ENCODE data around the gene ZNHIT2. TPM values are rescaled to one million over a fixed set of nuclear protein-coding genes. Genes with fewer than 3 reads are reported as not detected.

ZNHIT2 gene
- total and polyA plus RNA-seq, 2 experiments from 2014 or later, result 31.8 to 32.8 TPM

- no peak for TF ChIP-seq CTCF (IDR thresholded peaks at IDR 0.05; ENCODE audit: low read depth, low read length)
- Histone ChIP-seq H3K9me3 (ENCODE audit: low read depth) (no peaks in the 10 kb centered on the region), H3K36me3 (peaks cover 23% of the 10 kb centered on the region), H3K27me3 (no peaks in the 10 kb centered on the region), H3K4me3 (peak overlapping the region; percentile 82), H3K27ac (peak overlapping the region; percentile 98), H3K4me1 (ENCODE audit: low read depth) (peaks cover 12% of the 10 kb centered on the region)
- DNase-seq (ENCODE audit: low read depth in 1 of 2, low spot score in 1 of 2), result peak in 1 of 2 donors; percentile 54
These were observed 16.2 kb upstream of the ZNHIT2 start for GRCh38 chr11:65133724-65134123.

GRCh38 chr11:65132988-65133700 is 15.6 kb upstream of the ZNHIT2 start:
- H3K27ac ChIP-seq, result no peak overlapping the region
- DNase-seq (ENCODE audit: low read depth in 1 of 2, low spot score in 1 of 2), result peak in 1 of 2 donors; percentile 17

GRCh38 chr11:65132238-65132987 is 14.9 kb upstream of the ZNHIT2 start:
- Histone ChIP-seq H3K9me3 (ENCODE audit: low read depth) (no peaks in the 10 kb centered on the region), H3K27me3 (no peaks in the 10 kb centered on the region), H3K27ac (no peak overlapping the region), H3K36me3 (peaks cover 35% of the 10 kb centered on the region), H3K4me3 (no peak overlapping the region), H3K4me1 (ENCODE audit: low read depth) (peaks cover 12% of the 10 kb centered on the region)
- no peak for DNase-seq (ENCODE audit: low read depth in 1 of 2, low spot score in 1 of 2)
- TF ChIP-seq CTCF (IDR thresholded peaks at IDR 0.05; ENCODE audit: low read depth, low read length), result no peak

More at GRCh38 chr11:65132988-65133700, 15.6 kb upstream of the ZNHIT2 start:
- TF ChIP-seq CTCF (IDR thresholded peaks at IDR 0.05; ENCODE audit: low read depth, low read length), result no peak
- H3K27me3 ChIP-seq, result no peaks in the 10 kb centered on the region
- peaks cover 12% of the 10 kb centered on the region for H3K4me1 ChIP-seq (ENCODE audit: low read depth)
- peak overlapping the region; percentile 82 for H3K4me3 ChIP-seq
- peaks cover 29% of the 10 kb centered on the region for H3K36me3 ChIP-seq
- no peaks in the 10 kb centered on the region for H3K9me3 ChIP-seq (ENCODE audit: low read depth)

- no peaks in the 10 kb centered on the region for H3K9me3 ChIP-seq (ENCODE audit: low read depth)
- peaks cover 36% of the 10 kb centered on the region for H3K36me3 ChIP-seq
- DNase-seq (ENCODE audit: low read depth in 1 of 2, low spot score in 1 of 2), result no peak
- no peak overlapping the region for H3K27ac ChIP-seq
- H3K27me3 ChIP-seq, result no peaks in the 10 kb centered on the region
- no peak for TF ChIP-seq CTCF (IDR thresholded peaks at IDR 0.05; ENCODE audit: low read depth, low read length)
- no peak overlapping the region for H3K4me3 ChIP-seq
- peaks cover 12% of the 10 kb centered on the region for H3K4me1 ChIP-seq (ENCODE audit: low read depth)
These were observed 14.4 kb upstream of the ZNHIT2 start for GRCh38 chr11:65131895-65132237.

- H3K9me3 ChIP-seq (ENCODE audit: low read depth), result no peaks in the 10 kb centered on the region
- peaks cover 39% of the 10 kb centered on the region for H3K36me3 ChIP-seq
- no peak for TF ChIP-seq CTCF (IDR thresholded peaks at IDR 0.05; ENCODE audit: low read depth, low read length)
- H3K27me3 ChIP-seq, result no peaks in the 10 kb centered on the region
- no peak overlapping the region for H3K27ac ChIP-seq
- H3K4me3 ChIP-seq, result no peak overlapping the region
- no peak for DNase-seq (ENCODE audit: low read depth in 1 of 2, low spot score in 1 of 2)
- H3K4me1 ChIP-seq (ENCODE audit: low read depth), result peaks cover 12% of the 10 kb centered on the region
These were observed 13.9 kb upstream of the ZNHIT2 start for GRCh38 chr11:65131417-65131776.
